CD4-positive, alpha-beta T cell treated with Interleukin-4 for 1 hour (primary cell): Measurements from ENCODE around the gene ITPR3.
A peak's percentile ranks its signal among the peaks of the same experiment; 100 is the strongest.

Experiments
- DNase-seq, 2 donors: peaks; one replicate each; pipeline ENCODE4 v3.0.0-alpha.2; 2020 to 2022

ITPR3 gene

GRCh38 chr6:33671744-33672072 lies 50.6 kb downstream of the ITPR3 start:
- DNase-seq = no peak

GRCh38 chr6:33672808-33673207 lies 51.7 kb downstream of the ITPR3 start:
- no peak for DNase-seq

GRCh38 chr6:33673851-33674250 lies 52.7 kb downstream of the ITPR3 start:
- DNase-seq = no peak

- DNase-seq = no peak
These were observed 54.8 kb downstream of the ITPR3 start for GRCh38 chr6:33675968-33676367.

- no peak for DNase-seq
These were observed 55.5 kb downstream of the ITPR3 start for GRCh38 chr6:33676416-33677142.

GRCh38 chr6:33677143-33677660 lies 56.1 kb downstream of the ITPR3 start:
- DNase-seq = no peak

GRCh38 chr6:33677689-33678088 lies 56.6 kb downstream of the ITPR3 start:
- DNase-seq = no peak

GRCh38 chr6:33678233-33678931 lies 57.3 kb downstream of the ITPR3 start:
- DNase-seq = no peak

- no peak for DNase-seq
These were observed 57.9 kb downstream of the ITPR3 start for GRCh38 chr6:33678932-33679490.

GRCh38 chr6:33679761-33680160 lies 58.6 kb downstream of the ITPR3 start:
- no peak for DNase-seq

- no peak for DNase-seq
These were observed 61.2 kb downstream of the ITPR3 start for GRCh38 chr6:33682341-33682740.

- DNase-seq = peak in 1 of 2 donors; percentile 25
These were observed 62.0 kb downstream of the ITPR3 start for GRCh38 chr6:33683051-33683571.

GRCh38 chr6:33683576-33684427 lies 62.7 kb downstream of the ITPR3 start:
- peak in 1 of 2 donors; percentile 2 for DNase-seq

GRCh38 chr6:33684428-33684896 lies 63.3 kb downstream of the ITPR3 start:
- DNase-seq = no peak

- no peak for DNase-seq
These were observed 63.9 kb downstream of the ITPR3 start for GRCh38 chr6:33684983-33685382.

- no peak for DNase-seq
These were observed 64.5 kb downstream of the ITPR3 start for GRCh38 chr6:33685411-33686224.

GRCh38 chr6:33686225-33686924 lies 65.3 kb downstream of the ITPR3 start:
- DNase-seq = no peak

GRCh38 chr6:33686981-33687975 lies 66.2 kb downstream of the ITPR3 start:
- DNase-seq = no peak

GRCh38 chr6:33688006-33688405 lies 66.9 kb downstream of the ITPR3 start:
- DNase-seq = no peak
